ENCODE data around the gene BCOR.

BCOR gene

DNA sequence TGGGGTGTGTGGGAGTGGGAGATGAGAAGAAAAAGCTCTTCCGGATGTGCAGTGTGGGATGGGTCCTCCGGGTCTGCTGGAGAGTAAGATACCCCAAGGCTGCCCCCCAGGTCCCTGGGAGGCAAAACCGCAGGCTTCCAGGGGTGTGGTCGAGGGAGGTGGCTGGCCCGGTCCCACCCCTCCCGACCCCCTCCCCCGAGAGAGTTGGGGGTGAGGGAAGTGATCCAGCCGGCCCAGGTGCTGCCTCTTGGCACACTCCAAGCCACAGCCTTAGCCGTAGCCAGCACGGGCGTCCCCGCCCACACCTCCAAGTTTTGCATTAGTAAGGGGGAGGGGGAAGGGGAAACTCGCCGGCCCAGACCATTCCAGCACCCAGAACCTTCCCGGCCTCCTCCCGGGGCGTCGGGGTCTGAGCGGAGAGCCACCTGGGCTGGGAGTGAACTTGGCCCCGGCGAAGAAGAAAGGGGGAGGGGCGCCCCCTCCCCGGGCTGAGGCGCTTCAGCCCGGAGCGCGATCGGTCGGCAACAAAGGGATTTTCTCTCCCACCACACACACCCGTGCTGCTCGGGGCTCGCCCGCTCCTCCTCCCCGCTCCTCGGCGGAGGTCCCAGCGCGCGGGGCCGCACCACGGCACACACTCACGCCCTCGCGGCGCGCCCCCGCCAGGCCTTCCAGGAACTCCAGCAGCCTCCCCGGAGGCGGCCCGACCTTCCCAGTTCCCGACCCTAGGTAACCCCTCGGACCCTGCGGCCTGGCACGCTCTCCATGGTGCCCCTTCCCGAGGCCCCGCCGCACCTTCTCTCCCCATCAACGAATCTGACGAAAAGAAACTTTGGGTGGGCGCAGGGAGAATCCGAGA lies 14.4 kb downstream of the BCOR start:
- DNase-seq: no peak

DNA sequence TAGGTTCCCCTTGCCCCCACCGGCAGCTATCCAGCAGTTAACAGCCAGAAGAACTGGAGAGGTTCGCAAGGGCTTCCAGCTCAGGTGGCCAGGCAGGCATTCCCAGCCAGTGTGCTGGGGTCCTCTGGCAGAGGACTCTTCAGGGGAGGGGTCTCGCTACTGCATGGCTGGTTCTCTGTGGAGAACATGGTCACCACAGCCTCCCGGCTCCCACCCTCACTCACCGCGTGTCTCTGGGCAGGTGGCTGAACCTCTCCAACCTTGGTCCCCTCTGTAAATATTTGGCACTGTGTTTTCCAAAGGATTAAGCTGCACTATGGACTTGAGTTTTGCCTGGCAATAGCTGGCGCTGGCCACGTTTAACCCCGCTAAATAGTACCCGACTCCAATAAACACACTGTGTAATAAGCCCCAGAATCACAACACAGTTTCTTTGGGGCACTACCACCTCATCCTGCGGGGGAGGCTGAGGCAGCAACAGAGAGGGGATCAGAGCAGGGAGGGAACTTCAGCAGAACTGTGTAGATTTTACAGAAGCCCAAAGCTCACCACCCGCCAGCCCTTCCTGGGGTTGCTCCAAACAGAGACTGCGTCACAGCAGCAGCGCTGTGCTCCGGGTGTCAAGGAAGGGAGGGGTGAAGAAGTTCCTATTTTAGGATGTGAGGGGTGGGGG lies 15.2 kb downstream of the BCOR start:
- no peak for DNase-seq

DNA sequence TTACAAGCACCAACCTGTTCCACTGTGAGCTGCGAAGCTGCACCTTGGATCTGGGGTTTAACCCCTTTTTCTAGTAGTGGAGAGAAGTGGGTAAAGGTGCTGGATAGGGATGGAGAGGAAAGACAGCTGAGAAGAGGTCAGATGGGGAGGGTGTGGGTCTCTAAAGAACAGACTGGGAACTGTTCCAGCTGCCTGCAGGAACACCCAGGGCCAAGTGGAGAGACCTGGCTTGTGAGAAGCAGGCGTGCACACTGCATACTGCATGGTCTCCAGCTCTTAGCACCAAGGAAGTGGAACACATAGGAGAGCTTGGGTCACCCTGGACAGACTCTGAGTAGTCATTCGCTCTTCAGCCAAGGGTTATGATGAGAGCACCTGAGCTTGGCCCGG lies 16.1 kb downstream of the BCOR start:
- no peak for DNase-seq

DNA sequence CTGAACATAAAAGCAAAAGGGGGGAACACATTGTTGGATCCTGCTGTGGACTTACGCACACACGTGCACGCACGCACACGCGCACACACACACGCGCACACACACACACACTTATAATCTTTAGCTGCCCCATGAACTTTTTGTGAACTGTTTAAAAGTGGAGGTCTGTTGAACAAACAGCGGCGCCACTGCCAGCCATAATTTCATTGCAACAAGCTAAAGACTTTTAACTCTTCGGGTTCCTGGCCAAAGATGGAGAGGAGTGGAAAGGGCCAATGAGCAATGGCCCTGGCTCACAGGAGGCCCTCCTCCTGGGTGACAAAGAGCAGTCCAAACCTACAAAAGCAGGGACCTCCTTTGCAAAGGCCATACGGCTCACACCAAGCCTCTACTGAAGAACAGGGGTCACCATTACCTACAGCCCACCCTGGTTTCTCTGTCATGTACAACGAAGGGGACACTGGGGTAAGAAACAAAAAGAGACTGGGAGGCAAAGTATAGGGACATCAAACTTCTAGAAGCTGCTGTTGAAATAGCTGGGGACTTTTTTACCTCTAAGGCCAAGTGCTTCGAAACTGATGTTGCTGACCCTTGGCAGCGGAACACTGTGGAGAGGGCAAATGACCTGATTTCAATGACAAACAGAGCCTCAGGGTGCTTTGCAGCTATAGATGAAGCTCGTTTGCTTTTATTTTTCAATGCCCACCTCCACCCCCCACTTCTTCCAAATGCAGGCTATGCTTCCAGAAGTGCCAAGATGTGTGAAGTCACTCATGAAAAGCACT lies 16.7 kb downstream of the BCOR start:
- DNase-seq: no peak

DNA sequence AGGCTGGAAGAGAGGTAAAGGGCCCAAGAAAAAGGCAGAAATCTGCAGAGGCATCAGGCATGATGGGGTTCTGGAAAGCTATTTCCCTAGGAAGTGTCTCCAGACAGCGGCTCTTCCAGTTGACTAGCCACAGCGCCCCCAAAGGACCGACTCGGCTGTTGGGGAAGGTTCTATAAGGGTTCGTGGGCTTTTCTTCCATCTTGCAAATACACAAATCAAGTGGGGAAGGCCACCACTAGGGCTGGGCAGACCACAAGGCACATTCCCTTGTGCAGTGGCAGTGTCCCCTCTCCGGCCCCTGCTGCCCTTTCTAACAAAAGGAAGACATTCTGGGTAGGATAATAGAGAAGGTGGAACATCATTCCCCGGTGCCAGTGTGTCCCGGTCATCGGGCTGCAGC lies 18.2 kb downstream of the BCOR start:
- no peak for DNase-seq

DNA sequence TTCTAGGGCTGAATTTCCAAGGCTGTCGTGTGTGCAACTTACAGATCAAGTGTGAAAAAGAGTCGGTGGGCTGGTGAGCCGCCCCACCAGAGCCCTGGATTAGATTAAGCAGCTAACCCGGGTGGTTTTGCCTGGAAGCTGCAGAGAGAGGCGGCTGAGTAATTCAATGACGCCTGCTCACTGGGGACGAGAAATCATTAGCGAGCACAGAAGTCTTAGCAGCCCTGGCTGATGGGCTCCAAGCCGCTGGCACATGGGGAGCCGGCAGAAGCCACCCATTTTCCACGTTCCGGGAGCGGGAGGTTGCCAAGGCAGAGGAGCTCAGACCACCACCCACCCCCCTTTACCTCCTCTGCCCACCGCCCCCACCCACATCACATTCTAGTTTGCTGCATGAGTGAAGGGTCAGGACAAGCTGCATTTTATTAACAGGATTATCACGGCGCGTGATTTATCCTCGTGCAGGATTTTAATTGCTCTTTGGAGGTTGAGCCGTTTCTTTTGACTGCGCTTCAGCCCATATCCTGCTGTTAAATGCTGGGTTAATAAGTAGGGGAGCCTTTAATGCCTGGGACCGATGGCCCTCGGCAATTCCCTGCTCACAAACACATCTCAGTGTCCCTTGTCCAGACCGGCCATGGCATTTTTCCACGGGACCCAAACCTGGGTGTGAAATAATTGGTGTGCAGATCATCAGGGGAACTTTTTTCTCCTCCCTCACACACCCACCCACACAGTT lies 19.1 kb downstream of the BCOR start:
- no peak for DNase-seq

DNA sequence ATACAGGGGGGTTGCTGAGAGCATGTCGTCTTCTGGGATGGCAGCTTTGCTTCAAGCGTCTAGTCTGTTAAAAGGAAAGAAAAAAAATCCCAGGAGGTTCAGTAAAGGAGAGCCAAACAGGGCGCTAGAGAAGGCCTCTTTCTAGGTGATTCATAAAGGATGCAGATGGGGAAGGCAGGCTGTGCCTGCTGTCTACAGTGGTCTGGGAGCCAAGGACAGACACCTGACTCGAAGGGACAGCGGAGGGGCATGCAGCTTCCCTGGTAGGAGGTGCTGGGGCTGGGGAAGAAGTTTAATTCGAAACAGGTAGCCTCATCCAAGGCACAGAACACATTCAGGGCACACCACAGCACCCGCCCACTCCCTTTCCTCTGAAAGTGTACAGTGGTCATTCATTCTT lies 19.9 kb downstream of the BCOR start:
- no peak for DNase-seq

DNA sequence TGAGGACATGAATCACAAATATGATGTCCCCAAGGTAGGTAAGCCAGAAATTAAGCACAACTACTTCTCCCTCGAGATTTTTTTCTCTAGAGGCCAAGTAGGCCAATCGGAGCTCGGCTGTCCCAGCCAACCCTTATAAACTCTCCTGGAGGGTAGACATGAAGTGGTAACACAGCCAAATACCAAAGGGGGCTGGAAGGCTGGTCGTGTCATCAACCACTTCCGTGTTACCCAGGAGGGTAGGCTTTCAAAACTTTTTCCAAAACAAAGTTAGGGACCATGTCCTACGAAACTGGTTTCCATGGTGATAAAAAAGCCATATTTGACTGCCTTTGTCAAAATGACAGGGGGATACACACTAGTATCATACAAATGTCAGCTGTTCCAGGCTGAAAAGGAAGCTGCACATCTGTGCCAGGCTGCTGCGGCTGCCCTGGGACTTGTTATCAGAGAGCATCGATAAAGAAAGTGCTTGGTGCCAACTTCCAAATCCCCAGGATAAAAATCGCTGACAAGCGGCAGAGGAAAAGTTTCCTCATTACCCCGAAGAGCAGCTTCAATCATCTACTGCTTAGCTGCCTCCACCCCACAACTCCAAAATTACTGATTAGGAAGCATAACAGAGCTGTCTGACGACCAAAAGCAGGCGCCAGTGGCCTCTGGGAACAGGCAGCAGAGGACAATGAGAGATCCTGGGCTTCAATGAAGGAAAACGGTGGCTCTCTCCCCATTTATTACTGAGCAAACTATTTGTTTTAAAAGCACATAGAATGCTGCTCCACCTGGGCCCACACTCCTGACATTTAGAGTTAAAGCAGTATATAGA lies 20.8 kb downstream of the BCOR start:
- no peak for DNase-seq

DNA sequence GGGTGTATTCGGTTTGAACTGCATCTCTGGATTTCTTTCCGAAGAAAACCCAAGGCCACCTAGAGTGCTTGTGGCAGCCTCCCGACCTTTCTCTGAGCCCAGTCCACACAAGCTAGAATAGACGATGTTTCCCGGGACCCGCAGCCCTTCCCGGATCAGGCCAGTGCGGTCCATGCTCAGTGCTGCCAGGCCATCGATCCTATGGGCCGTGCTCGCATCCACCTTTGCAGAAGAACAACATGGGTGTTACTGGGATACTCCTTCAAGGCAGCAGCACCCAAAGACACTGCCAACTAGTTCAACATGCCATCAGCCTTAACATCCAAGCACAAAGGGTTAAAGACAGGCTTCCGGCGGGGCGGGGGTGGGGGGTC lies 22.8 kb downstream of the BCOR start:
- DNase-seq: no peak

DNA sequence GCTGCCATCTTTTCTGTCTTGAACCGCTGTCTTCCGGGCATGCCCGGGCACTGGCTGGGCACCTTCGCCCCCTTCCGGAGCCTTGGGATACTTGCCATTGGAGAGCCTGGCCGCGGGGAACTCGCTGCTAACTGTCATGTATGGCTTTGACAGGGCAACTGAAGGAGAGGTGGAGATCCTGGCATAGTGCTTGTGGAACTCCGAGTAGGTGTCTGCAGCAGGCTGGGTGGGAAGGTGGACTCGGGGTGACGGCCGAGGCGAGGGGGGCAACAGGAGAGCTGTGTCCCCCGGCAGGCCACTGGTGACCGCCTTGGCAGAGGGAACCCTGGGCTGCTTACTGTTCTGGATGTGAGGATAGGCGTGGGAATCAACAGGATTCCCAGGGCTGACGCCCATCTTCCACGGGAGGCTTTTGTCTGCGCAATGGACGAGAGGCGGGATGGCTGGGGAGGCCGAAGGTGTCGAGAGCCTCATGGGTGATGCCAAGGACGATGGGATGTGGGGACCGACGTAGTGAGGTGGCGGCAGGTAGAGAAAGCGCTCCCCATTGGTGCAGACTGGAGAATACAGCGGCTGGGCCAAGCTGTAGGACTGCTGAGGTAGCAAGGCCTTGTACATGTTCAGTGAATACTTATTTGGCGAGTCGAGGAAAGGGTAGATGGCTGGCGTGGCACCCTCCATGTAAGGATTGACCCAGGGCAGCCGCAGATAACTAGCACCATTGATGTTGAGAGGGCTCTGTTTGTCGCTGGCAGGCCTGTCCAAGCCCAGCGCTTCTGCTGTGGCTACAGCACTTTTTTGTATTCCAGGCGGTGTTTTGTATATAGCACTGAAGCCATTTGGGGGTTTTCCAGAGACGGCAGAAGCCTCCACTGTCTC lies 23.4 kb downstream of the BCOR start:
- DNase-seq: no peak

DNA sequence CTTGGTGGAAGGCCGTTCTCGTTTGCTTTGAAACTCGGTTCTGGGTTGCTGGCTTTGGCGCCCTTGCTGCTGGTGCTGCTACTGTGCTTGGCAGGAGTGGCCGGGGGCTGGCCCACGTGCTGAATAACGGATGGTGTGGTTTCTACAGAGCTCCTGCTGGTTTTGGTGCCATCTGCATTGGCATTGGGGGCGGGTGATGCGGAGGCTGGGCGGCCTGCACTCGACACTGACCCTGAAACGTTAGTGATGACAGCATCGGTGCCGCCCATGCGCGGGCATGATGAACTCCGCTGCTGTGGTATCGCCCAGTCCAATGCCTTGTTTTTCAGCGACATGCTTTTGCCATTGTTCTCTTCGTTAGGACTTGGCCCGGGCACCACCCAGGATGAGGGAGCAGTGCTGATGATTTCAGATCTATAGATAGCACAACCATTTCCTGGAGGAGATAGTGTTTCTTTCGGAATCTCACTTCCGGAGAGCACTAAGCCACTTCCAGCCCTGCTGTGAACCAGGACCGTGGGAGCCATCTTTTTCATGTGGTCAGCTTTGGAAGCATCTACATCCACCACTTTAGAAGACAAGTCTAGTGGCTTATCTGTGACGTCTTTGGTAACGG lies 24.2 kb downstream of the BCOR start:
- DNase-seq: no peak

DNA sequence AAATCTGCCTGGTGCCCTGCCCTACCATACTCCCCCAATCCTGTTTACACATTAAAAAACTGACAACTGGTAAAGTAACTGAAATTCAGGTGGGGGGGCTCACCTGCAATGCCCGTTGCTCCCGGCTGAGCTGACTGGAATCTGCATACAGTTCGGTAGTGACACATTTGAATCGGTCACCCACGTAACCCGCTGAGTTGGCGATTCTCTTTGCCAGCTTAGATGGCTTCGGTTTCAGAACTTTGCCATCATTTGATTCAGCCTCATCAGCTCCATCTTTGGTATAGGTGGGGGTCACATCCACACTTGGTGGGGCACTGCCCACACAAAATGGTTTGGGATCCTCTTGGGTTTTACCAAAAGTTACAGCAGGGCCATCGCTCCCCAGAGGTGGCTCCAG lies 25.5 kb downstream of the BCOR start:
- no peak for DNase-seq

DNA sequence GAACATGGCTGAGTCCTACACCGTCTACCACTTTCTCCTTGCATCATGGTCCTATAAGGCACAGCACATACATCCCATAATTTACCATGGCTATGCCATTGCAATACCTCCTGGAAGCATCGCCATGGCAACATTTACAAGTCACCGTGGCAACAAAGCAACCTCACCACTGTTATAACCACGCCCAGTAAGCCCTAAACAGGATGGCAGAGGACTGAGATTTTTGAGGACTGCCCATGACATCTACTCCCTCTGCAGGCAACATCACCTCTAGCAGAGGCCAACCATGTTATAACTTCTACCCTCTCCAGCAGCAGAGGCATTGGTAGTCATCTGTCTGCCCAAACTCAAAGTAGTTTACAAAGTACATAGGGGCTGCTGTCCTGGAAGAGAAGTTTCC lies 29.7 kb downstream of the BCOR start:
- DNase-seq: no peak

DNA sequence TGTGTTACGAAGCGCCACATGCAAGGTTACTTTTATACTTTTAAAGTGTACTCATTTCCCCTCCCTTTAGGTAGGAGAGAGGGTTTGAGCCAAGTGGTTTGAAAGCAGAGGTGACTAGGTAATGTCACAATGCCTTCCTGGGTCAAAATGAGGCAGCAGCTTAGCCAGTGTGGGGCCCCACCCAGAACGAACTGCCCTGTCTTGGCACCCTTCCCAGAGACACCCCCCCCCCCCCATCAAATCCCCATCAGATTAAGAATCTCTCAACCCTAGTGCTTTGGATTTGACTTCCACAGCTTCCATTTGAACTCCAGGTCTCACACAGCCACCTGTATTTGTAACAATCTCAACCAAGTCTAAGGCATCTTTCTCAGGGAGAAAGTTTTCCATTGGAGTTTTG lies 31.1 kb downstream of the BCOR start:
- no peak for DNase-seq

DNA sequence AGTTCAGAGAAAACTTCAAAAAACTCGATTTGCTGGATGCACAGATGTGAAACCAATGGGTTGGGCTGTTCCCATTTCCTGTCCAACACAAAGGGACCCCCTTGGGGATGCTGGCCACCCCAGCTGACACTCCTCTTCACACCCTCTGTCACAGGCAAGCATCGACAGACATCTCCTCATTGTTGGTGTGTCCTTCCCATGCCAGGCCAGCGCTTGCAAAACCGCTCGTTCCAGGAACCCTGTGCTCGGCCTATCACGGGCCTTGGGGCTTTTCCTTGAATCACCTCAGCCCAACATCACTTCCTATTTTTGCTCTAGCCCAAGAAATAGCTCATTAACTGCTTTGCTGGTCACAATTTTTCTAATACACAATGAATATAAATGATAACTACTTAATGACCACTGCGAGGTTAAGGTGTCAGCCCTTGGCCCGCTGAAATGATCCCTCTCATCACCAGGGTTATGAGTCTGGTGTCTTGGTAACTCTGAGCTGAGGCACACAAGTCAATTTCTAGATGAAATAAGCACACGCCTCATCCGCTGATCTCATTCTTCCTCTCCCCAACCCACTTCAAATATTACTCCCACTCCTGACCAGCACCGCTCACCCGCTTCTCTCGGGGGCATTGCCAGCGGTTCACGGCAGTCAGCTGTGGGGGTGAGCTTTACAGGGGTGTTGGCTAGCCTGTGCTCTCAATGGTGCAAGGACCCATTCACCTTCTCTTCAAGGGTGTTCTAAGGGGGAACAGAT lies 32.3 kb downstream of the BCOR start:
- no peak for DNase-seq

DNA sequence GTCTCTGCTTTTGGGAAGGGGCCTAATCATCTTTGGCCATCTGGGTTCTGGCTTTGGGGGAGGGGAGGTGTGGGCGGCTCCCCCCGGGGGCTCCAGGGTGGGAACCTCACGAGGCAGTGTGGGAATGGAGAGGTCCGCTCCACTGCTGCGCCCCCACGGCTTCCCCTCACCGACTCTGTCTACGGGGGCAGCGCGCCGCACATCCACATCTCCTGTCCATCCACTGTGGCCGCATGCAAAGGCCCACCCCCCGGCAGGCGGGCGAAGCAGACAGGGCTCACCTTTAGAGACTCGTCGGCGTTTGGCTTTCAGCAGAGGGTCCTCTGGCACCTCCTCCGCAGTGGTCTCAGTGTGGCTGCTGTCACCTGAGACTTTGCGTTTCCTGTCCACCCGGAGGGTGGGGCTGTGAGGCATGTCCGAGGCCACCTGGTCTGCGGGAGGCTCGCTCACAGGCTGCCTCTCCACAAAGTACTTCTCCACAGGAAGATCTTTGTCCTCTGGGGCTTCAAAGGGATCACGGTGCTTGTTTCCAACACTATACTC lies 33.6 kb downstream of the BCOR start:
- DNase-seq: no peak

DNA sequence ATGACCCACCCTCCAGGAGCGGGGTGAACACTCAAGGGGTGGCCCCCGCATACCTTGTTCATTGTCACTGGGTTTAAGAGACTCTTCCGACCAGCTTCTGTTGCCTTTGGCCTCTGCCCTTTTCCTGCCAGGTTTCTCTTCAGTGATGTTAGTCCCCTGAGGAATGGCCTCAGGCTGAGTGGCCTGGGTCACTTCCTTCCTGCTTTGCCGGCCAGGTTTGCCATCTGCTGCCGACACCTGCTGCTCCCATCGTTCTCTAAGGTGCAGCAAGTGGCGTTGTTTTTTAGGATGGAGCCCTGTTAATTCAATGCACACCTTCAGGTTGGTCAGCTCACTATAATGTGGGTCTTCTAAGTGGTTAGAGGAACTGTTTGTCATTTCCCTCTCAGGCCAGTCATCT lies 34.2 kb downstream of the BCOR start:
- DNase-seq: no peak

DNA sequence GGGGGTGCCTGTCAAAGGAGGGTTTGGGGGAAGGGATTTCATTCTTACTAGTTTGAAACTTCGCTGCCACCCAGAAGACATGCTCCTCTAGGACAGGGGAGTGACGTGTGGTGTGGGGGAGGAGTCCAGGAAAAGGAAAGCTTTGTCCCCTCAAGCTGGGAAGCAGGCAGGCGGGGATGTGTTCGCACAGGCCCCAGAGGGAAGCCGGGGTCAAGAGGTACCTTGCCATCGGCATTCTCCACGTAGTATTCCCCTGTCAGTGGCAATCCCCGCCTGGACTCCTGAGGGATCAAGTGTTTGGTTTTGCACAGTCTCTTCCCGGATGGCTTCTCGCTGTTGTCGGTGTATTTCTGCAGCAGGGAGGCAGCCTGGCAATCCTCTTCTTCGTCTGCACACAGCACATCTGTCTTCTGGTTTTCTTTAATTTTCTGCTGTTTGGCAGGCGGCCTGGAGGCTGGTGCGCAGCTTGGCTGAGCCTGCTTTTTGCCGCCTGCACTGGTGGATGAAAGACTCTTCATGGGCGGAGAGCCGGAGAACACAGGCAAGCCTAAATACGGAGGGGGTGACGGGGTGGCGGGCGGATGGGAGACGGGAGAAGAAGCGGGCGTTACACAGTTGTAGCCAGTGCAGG lies 35.1 kb downstream of the BCOR start:
- no peak for DNase-seq

DNA sequence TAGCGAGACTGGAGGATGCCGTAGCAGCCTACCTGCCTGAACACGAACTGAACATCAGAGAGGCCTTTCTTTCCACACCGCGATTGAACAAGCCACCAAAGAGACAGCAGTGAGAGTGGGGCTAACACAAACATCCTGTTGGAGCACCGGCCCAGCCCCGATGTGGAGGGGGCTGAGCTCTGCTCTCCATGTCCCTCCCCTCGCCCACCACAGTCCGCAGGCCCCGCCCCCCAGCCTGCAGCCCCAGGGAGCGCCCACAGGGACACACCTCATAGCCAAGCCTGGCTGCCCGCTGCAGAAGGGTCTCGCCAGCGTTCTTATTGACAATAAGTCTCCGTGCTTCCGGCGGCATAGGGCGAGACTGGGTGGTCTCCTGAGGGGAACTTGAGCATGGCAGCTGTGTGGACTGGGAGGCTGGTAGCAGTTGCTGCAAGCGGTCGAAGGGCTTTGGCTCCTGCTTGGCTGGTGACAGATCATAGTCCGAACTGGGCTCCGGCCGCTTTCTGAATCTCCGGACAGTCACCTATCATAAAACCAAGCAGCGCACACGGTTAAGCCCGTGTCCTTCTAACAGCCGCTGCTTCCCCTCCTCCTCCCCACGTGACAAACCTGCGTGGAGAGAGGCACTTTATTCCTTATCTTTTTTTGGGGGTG lies 35.8 kb downstream of the BCOR start:
- DNase-seq: no peak

All from KG1 (cell line).